KOPT-K1 (cell line): Measurements from ENCODE around the gene CLIC4.

Experiments
- H3K27ac ChIP-seq: fragments of 200-600 bp; sonication (generic); 2 replicates; pipeline ENCODE4 v1.5.1; 2016; ENCODE audit warnings: antibody characterized with exemption, mild to moderate bottlenecking, low read depth, low read length; ENCODE audit not compliant: poor library complexity, severe bottlenecking
- H3K36me3 ChIP-seq: fragments of 200-600 bp; sonication (generic); 2 replicates; pipeline ENCODE4 v1.5.1; 2017; ENCODE audit warnings: antibody characterized with exemption, mild to moderate bottlenecking, low read length, moderate library complexity; ENCODE audit not compliant: insufficient read depth
- H3K9me3 ChIP-seq: fragments of 200-600 bp; sonication (generic); 2 replicates; pipeline ENCODE4 v1.5.1; 2017; ENCODE audit warnings: antibody characterized with exemption, low read length, mild to moderate bottlenecking; ENCODE audit not compliant: insufficient read depth, poor library complexity, severe bottlenecking

The CLIC4 gene

GRCh38 chr1:24859063-24860010 lies 114.1 kb downstream of the CLIC4 start:
- H3K36me3 ChIP-seq = no peaks in the 10 kb centered on the region
- no peaks in the 10 kb centered on the region for H3K9me3 ChIP-seq
- no peak overlapping the region for H3K27ac ChIP-seq

GRCh38 chr1:24860841-24861240 lies 115.6 kb downstream of the CLIC4 start:
- Histone ChIP-seq H3K27ac (no peak overlapping the region), H3K36me3 (no peaks in the 10 kb centered on the region), H3K9me3 (no peaks in the 10 kb centered on the region)

GRCh38 chr1:24861821-24862727 lies 116.8 kb downstream of the CLIC4 start:
- no peak overlapping the region for H3K27ac ChIP-seq
- no peaks in the 10 kb centered on the region for H3K9me3 ChIP-seq
- H3K36me3 ChIP-seq = no peaks in the 10 kb centered on the region

GRCh38 chr1:24862775-24863483 lies 117.7 kb downstream of the CLIC4 start:
- H3K27ac ChIP-seq = no peak overlapping the region
- H3K9me3 ChIP-seq = no peaks in the 10 kb centered on the region
- no peaks in the 10 kb centered on the region for H3K36me3 ChIP-seq

GRCh38 chr1:24864370-24864777 lies 119.1 kb downstream of the CLIC4 start:
- H3K36me3 ChIP-seq = no peaks in the 10 kb centered on the region
- H3K9me3 ChIP-seq = no peaks in the 10 kb centered on the region
- no peak overlapping the region for H3K27ac ChIP-seq

- no peak overlapping the region for H3K27ac ChIP-seq
- H3K36me3 ChIP-seq = no peaks in the 10 kb centered on the region
- no peaks in the 10 kb centered on the region for H3K9me3 ChIP-seq
Measured at GRCh38 chr1:24865168-24865567, 119.9 kb downstream of the CLIC4 start.

GRCh38 chr1:24865587-24865986 lies 120.3 kb downstream of the CLIC4 start:
- H3K9me3 ChIP-seq = no peaks in the 10 kb centered on the region
- no peaks in the 10 kb centered on the region for H3K36me3 ChIP-seq
- no peak overlapping the region for H3K27ac ChIP-seq

GRCh38 chr1:24866211-24867083 lies 121.2 kb downstream of the CLIC4 start:
- Histone ChIP-seq H3K9me3 (no peaks in the 10 kb centered on the region), H3K27ac (no peak overlapping the region), H3K36me3 (no peaks in the 10 kb centered on the region)

GRCh38 chr1:24867084-24867870 lies 122.0 kb downstream of the CLIC4 start:
- H3K9me3 ChIP-seq = no peaks in the 10 kb centered on the region
- no peaks in the 10 kb centered on the region for H3K36me3 ChIP-seq
- H3K27ac ChIP-seq = no peak overlapping the region

GRCh38 chr1:24868016-24868875 lies 123.0 kb downstream of the CLIC4 start:
- H3K9me3 ChIP-seq = no peaks in the 10 kb centered on the region
- no peaks in the 10 kb centered on the region for H3K36me3 ChIP-seq
- H3K27ac ChIP-seq = no peak overlapping the region

GRCh38 chr1:24870551-24871195 lies 125.4 kb downstream of the CLIC4 start:
- H3K36me3 ChIP-seq = no peaks in the 10 kb centered on the region
- no peak overlapping the region for H3K27ac ChIP-seq
- no peaks in the 10 kb centered on the region for H3K9me3 ChIP-seq

GRCh38 chr1:24871306-24871901 lies 126.2 kb downstream of the CLIC4 start:
- no peaks in the 10 kb centered on the region for H3K36me3 ChIP-seq
- no peak overlapping the region for H3K27ac ChIP-seq
- H3K9me3 ChIP-seq = no peaks in the 10 kb centered on the region
